ENCODE results near the gene LRRFIP2. TPM values are rescaled to one million over a fixed set of nuclear protein-coding genes. Genes with fewer than 3 reads are reported as not detected.
A peak's percentile ranks its signal among the peaks of the same experiment; 100 is the strongest.

LRRFIP2 gene
- total and polyA plus RNA-seq, 2 donors (not counting 1 experiment from before 2014, with no cell fraction given) = 83.7 to 149 TPM

GRCh38 chr3:37181756-37182155 is 7.4 kb upstream of the LRRFIP2 start:
- Histone ChIP-seq H3K27ac (ENCODE audit: insufficient read depth, low read length) (no peak overlapping the region), H3K4me2 (ENCODE audit: extremely low read depth, insufficient read depth, low read length) (no peak overlapping the region), H3K36me3 (ENCODE audit: control insufficient read depth, insufficient read depth, low read length) (no peaks in the 10 kb centered on the region), H3K9ac (ENCODE audit: insufficient read depth, low read length) (no peak overlapping the region), H3K4me1 (ENCODE audit: control insufficient read depth, extremely low read depth, insufficient read depth, low read length) (peaks cover 17% of the 10 kb centered on the region), H2AFZ (ENCODE audit: low read length) (no peak overlapping the region), H3K27me3 (ENCODE audit: control insufficient read depth, insufficient read depth, low read length) (no peaks in the 10 kb centered on the region), H3K9me3 (ENCODE audit: control insufficient read depth, insufficient read depth, low read depth, low read length) (no peaks in the 10 kb centered on the region), H3K79me2 (ENCODE audit: control insufficient read depth, insufficient read depth, low read length) (peaks cover 37% of the 10 kb centered on the region), H4K20me1 (ENCODE audit: control insufficient read depth, extremely low read depth, insufficient read depth, low read length) (no peaks in the 10 kb centered on the region), H3K4me3 (replicated peaks in 1 of 4; ENCODE audit: control extremely low read depth in 1 of 4, insufficient read depth in 1 of 4, low read depth in 3 of 4, low read length in 4 of 4) (no peak overlapping the region)
- TF ChIP-seq CTCF (conservative IDR thresholded peaks at IDR 0.05 in 1 of 2, IDR thresholded peaks at IDR 0.05 in 1 of 2; ENCODE audit: low read depth in 1 of 2, low read length in 2 of 2) (no peak), EZH2 (IDR thresholded peaks at IDR 0.05; ENCODE audit: low read length, missing control alignments) (no peak)
- peak in 1 of 2 donors; percentile 20 for DNase-seq (ENCODE audit: low read depth in 2 of 2)

DNA sequence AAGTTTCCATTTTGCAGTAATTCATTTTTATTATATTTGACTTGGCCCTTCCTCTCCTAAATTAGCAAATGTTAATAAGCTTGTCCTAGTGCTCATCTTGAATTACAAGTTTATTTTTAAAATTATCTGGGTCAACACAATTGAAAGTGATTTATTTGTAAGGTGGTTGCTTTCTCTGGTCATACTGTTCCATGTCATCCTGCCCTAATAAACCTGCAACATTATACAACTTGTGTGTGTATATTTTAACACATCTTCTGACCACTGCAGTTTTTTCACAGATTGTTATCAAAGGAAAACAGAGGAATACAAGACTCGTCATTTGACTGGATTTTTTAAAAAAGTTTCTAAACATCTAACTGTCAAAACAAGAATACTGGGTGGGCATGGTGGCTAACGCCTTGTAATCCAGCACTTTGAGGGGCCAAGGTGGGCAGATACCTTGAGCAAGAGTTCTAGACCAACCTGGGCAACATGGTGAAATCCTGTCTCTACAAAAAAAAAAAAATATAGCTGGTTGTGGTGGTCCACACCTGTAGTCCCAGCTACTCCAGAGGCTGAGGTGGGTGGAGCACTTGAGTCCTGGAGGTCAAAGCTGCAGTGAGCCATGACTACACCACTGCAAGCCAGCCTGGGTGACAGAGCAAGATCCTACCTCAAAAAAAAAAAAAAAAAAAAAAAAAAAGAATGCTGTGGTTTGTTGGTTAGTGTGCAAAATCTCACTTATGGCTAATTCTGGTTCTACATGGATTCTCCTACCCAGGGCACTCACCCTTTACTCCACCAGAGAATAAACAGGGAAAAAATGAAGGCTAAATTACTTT is 5.0 kb upstream of the LRRFIP2 start:
- Histone ChIP-seq H3K4me2 (ENCODE audit: extremely low read depth, insufficient read depth, low read length) (no peak overlapping the region), H3K79me2 (ENCODE audit: control insufficient read depth, insufficient read depth, low read length) (peaks cover 59% of the 10 kb centered on the region), H4K20me1 (ENCODE audit: control insufficient read depth, extremely low read depth, insufficient read depth, low read length) (no peaks in the 10 kb centered on the region), H3K27me3 (ENCODE audit: control insufficient read depth, insufficient read depth, low read length) (no peaks in the 10 kb centered on the region), H3K36me3 (ENCODE audit: control insufficient read depth, insufficient read depth, low read length) (no peaks in the 10 kb centered on the region), H3K27ac (ENCODE audit: insufficient read depth, low read length) (no peak overlapping the region), H2AFZ (ENCODE audit: low read length) (no peak overlapping the region), H3K4me3 (replicated peaks in 1 of 4; ENCODE audit: control extremely low read depth in 1 of 4, insufficient read depth in 1 of 4, low read depth in 3 of 4, low read length in 4 of 4) (no peak overlapping the region), H3K9ac (ENCODE audit: insufficient read depth, low read length) (no peak overlapping the region), H3K9me3 (ENCODE audit: control insufficient read depth, insufficient read depth, low read depth, low read length) (no peaks in the 10 kb centered on the region), H3K4me1 (ENCODE audit: control insufficient read depth, extremely low read depth, insufficient read depth, low read length) (peaks cover 12% of the 10 kb centered on the region)
- DNase-seq (ENCODE audit: low read depth in 2 of 2) = no peak
- TF ChIP-seq CTCF (conservative IDR thresholded peaks at IDR 0.05 in 1 of 2, IDR thresholded peaks at IDR 0.05 in 1 of 2; ENCODE audit: low read depth in 1 of 2, low read length in 2 of 2) (no peak), EZH2 (IDR thresholded peaks at IDR 0.05; ENCODE audit: low read length, missing control alignments) (no peak)

DNA sequence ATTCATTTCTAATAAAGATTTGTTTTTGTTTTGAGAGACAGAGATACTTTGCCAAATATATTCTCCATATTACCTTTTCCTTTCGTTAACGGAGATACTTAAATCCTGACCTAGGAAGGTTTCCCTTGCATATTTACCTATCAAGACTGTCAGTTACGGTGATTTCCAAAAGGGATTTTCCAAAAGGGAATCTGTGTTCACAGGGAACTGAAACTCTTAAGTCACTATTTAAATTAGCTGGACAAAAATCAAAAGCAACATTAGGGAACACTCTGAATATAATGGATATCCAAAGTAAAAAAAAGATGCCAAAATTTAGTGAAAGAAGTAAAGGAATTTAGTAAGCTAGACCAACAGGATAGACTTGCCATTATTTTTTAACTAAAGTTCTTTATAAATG is 576 bp downstream of the LRRFIP2 start:
- no peak overlapping the region for H3K9ac ChIP-seq (ENCODE audit: insufficient read depth, low read length)
- H3K9me3 ChIP-seq (ENCODE audit: control insufficient read depth, insufficient read depth, low read depth, low read length) = no peaks in the 10 kb centered on the region
- peak overlapping the region; percentile 94 to 97 (median 95) for H3K4me3 ChIP-seq (replicated peaks in 1 of 4; ENCODE audit: control extremely low read depth in 1 of 4, insufficient read depth in 1 of 4, low read depth in 3 of 4, low read length in 4 of 4)
- no peaks in the 10 kb centered on the region for H3K36me3 ChIP-seq (ENCODE audit: control insufficient read depth, insufficient read depth, low read length)
- H3K4me1 ChIP-seq (ENCODE audit: control insufficient read depth, extremely low read depth, insufficient read depth, low read length) = peaks cover 10% of the 10 kb centered on the region
- H3K27ac ChIP-seq (ENCODE audit: insufficient read depth, low read length) = peak overlapping the region; percentile 97
- H4K20me1 ChIP-seq (ENCODE audit: control insufficient read depth, extremely low read depth, insufficient read depth, low read length) = no peaks in the 10 kb centered on the region
- TF ChIP-seq CTCF (conservative IDR thresholded peaks at IDR 0.05 in 1 of 2, IDR thresholded peaks at IDR 0.05 in 1 of 2; ENCODE audit: low read depth in 1 of 2, low read length in 2 of 2) = no peak
- TF ChIP-seq EZH2 (IDR thresholded peaks at IDR 0.05; ENCODE audit: low read length, missing control alignments) = no peak
- H2AFZ ChIP-seq (ENCODE audit: low read length) = no peak overlapping the region
- H3K27me3 ChIP-seq (ENCODE audit: control insufficient read depth, insufficient read depth, low read length) = no peaks in the 10 kb centered on the region
- H3K79me2 ChIP-seq (ENCODE audit: control insufficient read depth, insufficient read depth, low read length) = peaks cover 95% of the 10 kb centered on the region
- H3K4me2 ChIP-seq (ENCODE audit: extremely low read depth, insufficient read depth, low read length) = peak overlapping the region; percentile 85
- no peak for DNase-seq (ENCODE audit: low read depth in 2 of 2)

All from fibroblast of lung (primary cell).